Testis (tissue), 2 donors: Measurements from ENCODE around the gene HMG20B.

ENCODE experiments used
- CTCF ChIP-seq, 3 experiments: fragments of 450-650 bp in 2 of 3; fragments of 200-600 bp in 1 of 3; sonication (generic) in 1 of 3; IDR thresholded peaks; one replicate each; pipeline ENCODE4 v1.5.1; 2016 to 2019; ENCODE audit warnings: antibody characterized with exemption in 3 of 3, mild to moderate bottlenecking in 2 of 3, moderate library complexity in 1 of 3
- POLR2A ChIP-seq: fragments of 450-650 bp; IDR thresholded peaks from one replicate; pipeline ENCODE4 v1.6.1; 2017; ENCODE audit warnings: antibody characterized with exemption, mild to moderate bottlenecking, moderate library complexity

DNA sequence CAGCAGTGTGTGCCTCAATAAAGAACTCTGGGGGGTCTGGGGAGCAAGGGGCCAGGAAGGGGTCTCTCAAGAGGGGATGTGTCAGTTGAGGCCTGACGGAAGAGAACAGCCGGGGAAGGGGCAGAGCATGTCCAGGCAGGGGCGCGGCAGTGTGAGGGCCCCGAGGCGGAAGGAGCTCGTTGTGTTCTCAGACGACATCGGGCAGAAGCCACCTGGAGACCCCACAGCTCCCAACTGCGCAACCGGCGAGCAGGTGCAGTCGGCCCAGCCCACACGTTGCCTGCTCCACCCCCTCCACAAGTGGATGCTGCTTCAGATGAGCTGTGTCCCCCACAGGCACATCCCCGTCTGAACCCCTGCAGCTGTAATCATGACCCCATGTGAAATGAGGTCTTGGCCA, 48.9 kb downstream of the HMG20B start:
- TF ChIP-seq CTCF (IDR thresholded peaks at IDR 0.05) (no peak), POLR2A (no peak)
